HFF-Myc (cell line): ENCODE results near the gene USP36.

Source experiments
- DNase-seq: peaks from one replicate; pipeline ENCODE4 v3.0.0-alpha.2; 2011; ENCODE audit warnings: low read depth; ENCODE audit errors: extremely low read depth
- H3K4me3 ChIP-seq: replicated peaks from 2 replicates; pipeline ENCODE4 v1.5.1; 2011; ENCODE audit warnings: low read depth, mild to moderate bottlenecking, control low read depth, low read length
- CTCF ChIP-seq: IDR thresholded peaks from 2 replicates; pipeline ENCODE4 v1.5.1; 2012; ENCODE audit warnings: mild to moderate bottlenecking, low read depth, low read length, control low read depth; ENCODE audit errors: missing control alignments

The USP36 gene

GRCh38 chr17:78815696-78816095, 24.9 kb downstream of the USP36 start:
- TF ChIP-seq CTCF: no peak
- no peak overlapping the region for H3K4me3 ChIP-seq
- DNase-seq: no peak

GRCh38 chr17:78812855-78813254, 27.8 kb downstream of the USP36 start:
- H3K4me3 ChIP-seq: no peak overlapping the region
- DNase-seq: no peak
- TF ChIP-seq CTCF: no peak

DNA sequence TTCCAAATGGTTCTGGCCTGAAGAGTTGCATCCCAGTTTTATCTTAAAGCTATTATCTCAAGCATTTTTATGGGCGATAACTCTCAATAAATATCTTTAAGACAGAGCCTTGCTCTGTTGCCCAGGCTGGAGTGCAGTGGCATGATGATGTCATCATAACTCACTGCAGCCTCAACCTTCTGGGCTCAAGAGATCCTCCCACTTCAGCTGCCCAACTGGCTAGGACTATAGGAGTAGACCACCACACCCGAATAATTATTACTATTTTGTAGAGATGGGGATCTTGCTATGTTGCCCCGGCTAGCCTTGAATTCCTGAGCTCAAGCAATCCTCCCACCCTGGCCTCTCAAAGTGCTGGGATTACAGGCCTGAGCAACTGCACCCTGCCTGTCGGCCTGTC, 32.5 kb downstream of the USP36 start:
- H3K4me3 ChIP-seq: no peak overlapping the region
- no peak for TF ChIP-seq CTCF
- DNase-seq: no peak

- no peak for DNase-seq
- no peak for TF ChIP-seq CTCF
- H3K4me3 ChIP-seq: no peak overlapping the region
Measured at GRCh38 chr17:78806451-78806850, 34.2 kb downstream of the USP36 start.

DNA sequence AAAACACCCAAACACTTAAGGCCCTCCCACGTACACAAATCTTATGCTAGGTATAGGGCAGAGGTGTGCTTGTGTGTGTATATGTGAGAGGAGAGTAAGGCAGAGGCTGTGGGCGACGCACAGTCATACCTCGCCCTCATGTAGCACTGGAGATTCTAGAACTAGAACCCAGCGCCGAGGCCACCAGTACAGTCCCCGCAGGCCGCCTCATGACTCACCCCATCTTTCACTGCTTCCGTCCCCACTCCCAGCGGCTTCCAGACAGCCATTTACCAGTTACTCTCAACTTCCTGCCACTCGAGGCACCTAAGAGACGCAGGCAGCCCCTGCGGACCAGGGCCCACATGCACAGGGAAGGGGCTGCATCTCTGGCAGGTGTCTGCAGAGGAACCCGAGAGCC, 35.3 kb downstream of the USP36 start:
- DNase-seq: no peak
- H3K4me3 ChIP-seq: no peak overlapping the region
- no peak for TF ChIP-seq CTCF

- H3K4me3 ChIP-seq: no peak overlapping the region
- no peak for DNase-seq
- no peak for TF ChIP-seq CTCF
Measured at GRCh38 chr17:78804777-78805176, 35.8 kb downstream of the USP36 start.

- DNase-seq: no peak
- TF ChIP-seq CTCF: no peak
- H3K4me3 ChIP-seq: no peak overlapping the region
Measured at GRCh38 chr17:78803186-78803845, 37.3 kb downstream of the USP36 start.
